HEK293 (cell line): ENCODE measurements around the gene CDH11.

Experiments
- ZNF19 ChIP-seq: fragments of 450-650 bp; formaldehyde crosslinking; IDR thresholded peaks from 2 replicates; pipeline ENCODE4; 2016; ENCODE audit warnings: missing biosample characterization, missing genetic modification characterization, low read depth
- ZNF239 ChIP-seq: fragments of 450-650 bp; formaldehyde crosslinking; IDR thresholded peaks from 2 replicates; pipeline ENCODE4 v1.5.1; 2016; ENCODE audit warnings: missing biosample characterization, missing genetic modification characterization
- ZNF548 ChIP-seq: fragments of 450-650 bp; formaldehyde crosslinking; IDR thresholded peaks from 2 replicates; pipeline ENCODE4 v1.5.1; 2016; ENCODE audit warnings: missing biosample characterization, missing genetic modification characterization
- ZNF560 ChIP-seq: fragments of 450-650 bp; formaldehyde crosslinking; IDR thresholded peaks from 2 replicates; pipeline ENCODE4 v1.5.1; 2017; ENCODE audit warnings: missing biosample characterization, missing genetic modification characterization, borderline replicate concordance
- TF ChIP-seq, protein P1 (sequence below): fragments of 450-650 bp; formaldehyde crosslinking; IDR thresholded peaks from 2 replicates; pipeline ENCODE4 v1.5.1; 2016; ENCODE audit warnings: missing biosample characterization, missing genetic modification characterization
- TF ChIP-seq, protein P2 (sequence below): fragments of 450-650 bp; formaldehyde crosslinking; IDR thresholded peaks from 2 replicates; pipeline ENCODE4 v1.5.1; 2016; ENCODE audit warnings: missing biosample characterization, missing genetic modification characterization

DNA sequence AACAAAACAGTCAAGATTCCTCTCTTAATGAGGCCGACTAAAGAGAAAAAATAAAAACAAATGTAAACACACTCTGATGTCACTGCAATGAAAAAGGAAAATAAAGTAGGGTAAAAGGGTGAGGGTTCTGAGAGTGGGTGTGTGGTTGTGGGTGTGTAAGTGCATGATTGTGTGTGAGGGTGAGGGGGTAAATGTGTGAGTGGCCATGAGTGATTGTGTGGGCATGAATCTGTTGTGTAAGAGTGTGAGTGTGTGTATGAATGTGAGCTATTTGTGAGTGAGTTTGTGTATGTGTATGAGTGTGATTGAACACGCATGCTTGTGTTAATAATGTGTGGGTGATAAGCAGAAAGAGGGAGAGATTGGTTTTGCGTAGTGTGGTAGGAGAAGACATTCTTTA is 132.8 kb downstream of the CDH11 start:
- no peak for TF ChIP-seq ZNF19
- TF ChIP-seq, protein P1, sequence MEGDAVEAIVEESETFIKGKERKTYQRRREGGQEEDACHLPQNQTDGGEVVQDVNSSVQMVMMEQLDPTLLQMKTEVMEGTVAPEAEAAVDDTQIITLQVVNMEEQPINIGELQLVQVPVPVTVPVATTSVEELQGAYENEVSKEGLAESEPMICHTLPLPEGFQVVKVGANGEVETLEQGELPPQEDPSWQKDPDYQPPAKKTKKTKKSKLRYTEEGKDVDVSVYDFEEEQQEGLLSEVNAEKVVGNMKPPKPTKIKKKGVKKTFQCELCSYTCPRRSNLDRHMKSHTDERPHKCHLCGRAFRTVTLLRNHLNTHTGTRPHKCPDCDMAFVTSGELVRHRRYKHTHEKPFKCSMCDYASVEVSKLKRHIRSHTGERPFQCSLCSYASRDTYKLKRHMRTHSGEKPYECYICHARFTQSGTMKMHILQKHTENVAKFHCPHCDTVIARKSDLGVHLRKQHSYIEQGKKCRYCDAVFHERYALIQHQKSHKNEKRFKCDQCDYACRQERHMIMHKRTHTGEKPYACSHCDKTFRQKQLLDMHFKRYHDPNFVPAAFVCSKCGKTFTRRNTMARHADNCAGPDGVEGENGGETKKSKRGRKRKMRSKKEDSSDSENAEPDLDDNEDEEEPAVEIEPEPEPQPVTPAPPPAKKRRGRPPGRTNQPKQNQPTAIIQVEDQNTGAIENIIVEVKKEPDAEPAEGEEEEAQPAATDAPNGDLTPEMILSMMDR, result no peak
- TF ChIP-seq ZNF239 (tag by site-specific recombination), result no peak
- no peak for TF ChIP-seq ZNF560 (tag by site-specific recombination)
- no peak for TF ChIP-seq ZNF548
- TF ChIP-seq, protein P2, sequence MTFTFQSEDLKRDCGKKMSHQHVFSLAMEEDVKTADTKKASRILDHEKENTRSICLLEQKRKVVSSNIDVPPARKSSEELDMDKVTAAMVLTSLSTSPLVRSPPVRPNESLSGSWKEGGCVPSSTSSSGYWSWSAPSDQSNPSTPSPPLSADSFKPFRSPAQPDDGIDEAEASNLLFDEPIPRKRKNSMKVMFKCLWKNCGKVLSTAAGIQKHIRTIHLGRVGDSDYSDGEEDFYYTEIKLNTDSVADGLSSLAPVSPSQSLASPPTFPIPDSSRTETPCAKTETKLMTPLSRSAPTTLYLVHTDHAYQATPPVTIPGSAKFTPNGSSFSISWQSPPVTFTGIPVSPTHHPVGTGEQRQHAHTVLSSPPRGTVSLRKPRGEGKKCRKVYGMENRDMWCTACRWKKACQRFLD (tag by site-specific recombination), result no peak
